SU-DHL-6 (cell line): ENCODE data around the gene AFF4.

Experiments
- H2AFZ ChIP-seq: fragments of 200-600 bp; sonication (generic); 2 replicates; pipeline ENCODE4 v1.6.1; 2014; ENCODE audit warnings: low read depth, mild to moderate bottlenecking, moderate library complexity, mixed read lengths, antibody characterized with exemption, low read length; ENCODE audit not compliant: severe bottlenecking
- H3F3A ChIP-seq: fragments of 200-600 bp; shearing (Covaris generic); 2 replicates; pipeline ENCODE4 v1.6.0; 2016; ENCODE audit warnings: antibody characterized with exemption, mild to moderate bottlenecking; ENCODE audit not compliant: insufficient read depth
- H3K27ac ChIP-seq: fragments of 200-600 bp; sonication (generic); 2 replicates; pipeline ENCODE4 v1.5.1; 2016; ENCODE audit warnings: low read depth, mild to moderate bottlenecking, low read length, moderate library complexity, mixed read lengths
- H3K27me3 ChIP-seq: fragments of 200-600 bp; sonication (generic), shearing (Covaris generic); 2 replicates; pipeline ENCODE4 v1.6.0; 2014; ENCODE audit warnings: mild to moderate bottlenecking, low read length
- H3K36me3 ChIP-seq: fragments of 200-600 bp; sonication (generic); 2 replicates; pipeline ENCODE4 v1.6.1; 2014; ENCODE audit warnings: mild to moderate bottlenecking, low read length, mixed read lengths
- H3K4me2 ChIP-seq: fragments of 300-600, 200-600 bp; shearing (Covaris generic), sonication (generic); 2 replicates; pipeline ENCODE4 v1.6.0; 2014; ENCODE audit warnings: low read length, low read depth, mild to moderate bottlenecking; ENCODE audit not compliant: poor library complexity, severe bottlenecking
- H3K4me3 ChIP-seq: fragments of 200-600 bp; sonication (generic); 2 replicates; pipeline ENCODE4 v1.5.1; 2014; ENCODE audit warnings: antibody characterized with exemption, low read length, mild to moderate bottlenecking, mixed read lengths; ENCODE audit not compliant: insufficient read depth, poor library complexity, severe bottlenecking
- H3K79me2 ChIP-seq: fragments of 200-600 bp; sonication (generic); 2 replicates; pipeline ENCODE4 v1.6.1; 2014; ENCODE audit warnings: mild to moderate bottlenecking, low read length, moderate library complexity; ENCODE audit not compliant: insufficient read depth
- H3K9ac ChIP-seq: fragments of 200-600 bp; sonication (generic); 2 replicates; pipeline ENCODE4 v1.7.0; 2014; ENCODE audit warnings: mild to moderate bottlenecking, low read length
- H3K9me2 ChIP-seq: fragments of 200-600 bp; sonication (generic); replicated peaks from 2 replicates; pipeline ENCODE4 v1.6.1; 2014; ENCODE audit warnings: low read length; ENCODE audit not compliant: insufficient read depth
- H3K9me3 ChIP-seq: fragments of 200-600 bp; sonication (generic); 2 replicates; pipeline ENCODE4 v1.6.1; 2014; ENCODE audit warnings: low read length, mixed read lengths; ENCODE audit not compliant: insufficient read depth
- H4K20me1 ChIP-seq: fragments of 200-600 bp; sonication (generic); 2 replicates; pipeline ENCODE4 v1.6.1; 2014; ENCODE audit warnings: low read depth, mild to moderate bottlenecking, antibody characterized with exemption, low read length, moderate library complexity, mixed read lengths
- CTCF ChIP-seq: fragments of 200-600 bp; sonication (generic); IDR thresholded peaks from one replicate; pipeline ENCODE4 v1.5.1; 2017; ENCODE audit warnings: antibody characterized with exemption, mild to moderate bottlenecking, low read length, moderate library complexity; ENCODE audit not compliant: insufficient read depth, poor library complexity, severe bottlenecking
- EZH2phosphoT487 ChIP-seq: fragments of 200-600 bp; sonication (generic), shearing (Covaris generic); conservative IDR thresholded peaks from 2 replicates; pipeline ENCODE4 v1.6.1; 2018; ENCODE audit warnings: mild to moderate bottlenecking, antibody characterized with exemption, low read length, moderate library complexity, mixed read lengths

The AFF4 gene

DNA sequence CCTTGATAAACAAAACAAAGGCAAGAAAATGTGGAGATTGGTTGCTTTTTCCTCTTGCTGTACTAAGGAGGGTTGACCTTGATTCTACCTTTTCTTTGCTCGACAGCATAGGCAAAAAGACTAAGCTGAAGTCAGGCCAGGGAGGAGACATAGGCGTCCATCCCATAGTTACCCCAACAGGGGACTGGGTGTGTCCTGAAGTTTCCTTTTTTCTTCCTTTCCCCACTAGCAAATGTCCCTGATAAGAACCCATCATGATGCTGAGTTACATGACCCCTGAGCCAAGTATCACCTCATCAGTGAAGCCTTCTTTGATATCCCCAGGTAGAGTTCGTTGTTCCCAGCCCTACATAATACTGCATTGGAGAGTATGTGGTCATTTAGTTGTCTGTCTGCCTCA is 123.1 kb downstream of the AFF4 start:
- Histone ChIP-seq H3K27ac (no peak overlapping the region), H3K4me2 (no peak overlapping the region), H3F3A (no peaks in the 10 kb centered on the region)

GRCh38 chr5:132839426-132840301 is 123.8 kb downstream of the AFF4 start:
- no peaks in the 10 kb centered on the region for H4K20me1 ChIP-seq
- no peak overlapping the region for H3K4me2 ChIP-seq
- H3K4me3 ChIP-seq, result no peak overlapping the region
- no peaks in the 10 kb centered on the region for H3F3A ChIP-seq
- no peaks in the 10 kb centered on the region for H3K36me3 ChIP-seq
- no peaks in the 10 kb centered on the region for H3K9me2 ChIP-seq
- TF ChIP-seq CTCF (no peak), EZH2phosphoT487 (no peak)
- no peak overlapping the region for H3K9ac ChIP-seq
- H3K9me3 ChIP-seq, result no peaks in the 10 kb centered on the region
- H3K27ac ChIP-seq, result no peak overlapping the region
- no peaks in the 10 kb centered on the region for H3K27me3 ChIP-seq
- no peak overlapping the region for H2AFZ ChIP-seq
- H3K79me2 ChIP-seq, result no peaks in the 10 kb centered on the region

More for the DNA sequence above, 123.1 kb downstream of the AFF4 start:
- Histone ChIP-seq H3K9me2 (no peaks in the 10 kb centered on the region), H4K20me1 (no peaks in the 10 kb centered on the region), H3K27me3 (no peaks in the 10 kb centered on the region), H3K36me3 (no peaks in the 10 kb centered on the region), H3K4me3 (no peak overlapping the region), H3K79me2 (no peaks in the 10 kb centered on the region), H3K9me3 (no peaks in the 10 kb centered on the region), H2AFZ (no peak overlapping the region), H3K9ac (no peak overlapping the region)
- TF ChIP-seq CTCF, result no peak
- no peak for TF ChIP-seq EZH2phosphoT487

DNA sequence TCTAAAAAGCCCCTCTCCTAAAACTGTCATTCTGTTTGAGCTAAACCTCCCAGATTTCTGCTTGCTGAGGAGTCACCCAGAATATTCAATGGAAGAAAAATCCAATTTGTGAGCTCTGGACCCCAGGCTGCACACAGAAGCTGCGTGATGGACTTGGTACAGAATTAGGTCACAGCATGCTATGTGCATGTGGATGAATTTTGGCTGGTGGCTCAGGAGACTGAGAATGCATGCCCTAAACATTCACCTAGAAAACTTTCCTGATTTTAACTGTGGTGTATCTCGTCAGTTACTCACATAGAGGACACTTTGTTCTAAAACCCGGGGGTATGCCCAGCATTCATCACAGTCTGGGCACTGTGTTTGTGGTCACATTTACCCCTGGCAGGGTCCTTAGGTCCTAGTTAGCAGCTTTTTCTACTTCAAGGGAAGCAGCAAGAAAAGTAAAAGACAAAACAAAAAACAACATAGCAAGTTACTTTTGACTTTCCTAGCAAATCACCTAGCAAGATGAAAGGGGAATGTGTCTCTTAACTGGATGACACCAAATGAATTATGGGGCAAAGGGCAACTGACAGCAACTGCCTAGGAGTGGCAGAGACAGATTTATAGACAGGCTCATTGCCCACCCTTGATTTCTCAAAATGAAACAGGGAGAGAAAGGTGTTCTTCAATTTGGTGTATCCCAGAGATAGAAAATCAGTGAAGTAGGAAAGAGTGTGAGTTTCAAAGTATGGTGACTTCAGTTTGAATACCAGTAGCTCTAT is 124.7 kb downstream of the AFF4 start:
- Histone ChIP-seq H3K9me3 (no peaks in the 10 kb centered on the region), H2AFZ (no peak overlapping the region), H3K9me2 (no peaks in the 10 kb centered on the region), H4K20me1 (no peaks in the 10 kb centered on the region), H3K4me3 (no peak overlapping the region), H3F3A (no peaks in the 10 kb centered on the region), H3K27ac (no peak overlapping the region), H3K9ac (no peak overlapping the region), H3K36me3 (no peaks in the 10 kb centered on the region), H3K4me2 (no peak overlapping the region), H3K27me3 (no peaks in the 10 kb centered on the region), H3K79me2 (no peaks in the 10 kb centered on the region)
- TF ChIP-seq EZH2phosphoT487 (no peak), CTCF (no peak)
